Raji (cell line): ENCODE data around the gene PRRT1.

Experiments used
- POLR2A ChIP-seq: IDR thresholded peaks from 2 replicates; pipeline ENCODE4 v1.6.1; 2011; ENCODE audit warnings: low read depth, low read length, control low read depth; ENCODE audit not compliant: insufficient read depth

The PRRT1 gene

GRCh38 chr6:32151863-32152768, at the start of gene PRRT1:
TSS of gene PRRT1 (minus strand) at chr6:32151939. CDS start at chr6:32151827, 112 bp downstream.
- TF ChIP-seq POLR2A: no peak

GRCh38 chr6:32200711-32201475, 49.2 kb upstream of the PRRT1 start:
- TF ChIP-seq POLR2A: no peak

- no peak for TF ChIP-seq POLR2A
Observed at GRCh38 chr6:32198866-32199265, 47.1 kb upstream of the PRRT1 start.

- no peak for TF ChIP-seq POLR2A
Observed at GRCh38 chr6:32198345-32198696, 46.6 kb upstream of the PRRT1 start.

- TF ChIP-seq POLR2A: no peak; the same call in 1 of the 2 replicates
Observed at GRCh38 chr6:32196682-32197616, 45.2 kb upstream of the PRRT1 start.

GRCh38 chr6:32195902-32196681, 44.4 kb upstream of the PRRT1 start:
- TF ChIP-seq POLR2A: peak; percentile 85

- TF ChIP-seq POLR2A: no peak
Observed at GRCh38 chr6:32195652-32195901, 43.8 kb upstream of the PRRT1 start.

- TF ChIP-seq POLR2A: no peak
Observed at GRCh38 chr6:32194825-32195651, 43.3 kb upstream of the PRRT1 start.

GRCh38 chr6:32194388-32194787, 42.6 kb upstream of the PRRT1 start:
- TF ChIP-seq POLR2A: no peak

- TF ChIP-seq POLR2A: peak; percentile 78
Observed at GRCh38 chr6:32192608-32193039, 40.9 kb upstream of the PRRT1 start, which contains the start of gene GPSM3. TSS of gene GPSM3 (minus strand) at chr6:32192643. CDS start at chr6:32192513, 130 bp downstream.

GRCh38 chr6:32191696-32192607, 40.2 kb upstream of the PRRT1 start:
- TF ChIP-seq POLR2A: no peak

GRCh38 chr6:32190911-32191677, 39.4 kb upstream of the PRRT1 start:
- no peak for TF ChIP-seq POLR2A
